Stimulated activated CD8-positive, alpha-beta memory T cell treated with anti-CD3 and anti-CD28 coated beads, Interleukin-2, amount 100 ng/mL, for 1 hour (primary cell): ENCODE results near the gene ZNF69.
"Not testable (repeated sequence)": the region's sequence is repeated elsewhere in the genome, so short reads cannot be mapped to it uniquely, and the experiment has no call there.

Source experiments
- DNase-seq, 2 donors: peaks; one replicate each; pipeline ENCODE4 v3.0.0-alpha.2; 2020; ENCODE audit warnings: low read depth in 2 of 2

Gene ZNF69

GRCh38 chr19:11887611-11888531 lies at the start of gene ZNF69:
TSS of gene ZNF69 (plus strand) at chr19:11887782. CDS start at chr19:11887924, 142 bp downstream.
- peak; percentile 29 to 45 for DNase-seq

GRCh38 chr19:11843722-11844121 lies 43.9 kb upstream of the ZNF69 start:
- no peak for DNase-seq

GRCh38 chr19:11847615-11848014 lies 40.0 kb upstream of the ZNF69 start:
- not testable (repeated sequence) for DNase-seq

- DNase-seq = no peak
These were observed 39.4 kb upstream of the ZNF69 start for GRCh38 chr19:11848200-11848593.

GRCh38 chr19:11848594-11849469 lies 38.8 kb upstream of the ZNF69 start, which contains the start of gene ZNF439:
TSS of gene ZNF439 (plus strand) at chr19:11848726. CDS start at chr19:11848868, 142 bp downstream.
- DNase-seq = peak; percentile 64 to 83

- not testable (repeated sequence) for DNase-seq
These were observed 37.3 kb upstream of the ZNF69 start for GRCh38 chr19:11850289-11850688.

GRCh38 chr19:11853358-11853757 lies 34.2 kb upstream of the ZNF69 start:
- DNase-seq = no peak

- no peak for DNase-seq
These were observed 30.9 kb upstream of the ZNF69 start for GRCh38 chr19:11856596-11857250.

GRCh38 chr19:11860721-11861120 lies 26.9 kb upstream of the ZNF69 start:
- no peak for DNase-seq

GRCh38 chr19:11861301-11861700 lies 26.3 kb upstream of the ZNF69 start:
- DNase-seq = no peak

- not testable (repeated sequence) for DNase-seq
These were observed 19.8 kb upstream of the ZNF69 start for GRCh38 chr19:11867766-11868165.

- no peak for DNase-seq
These were observed 19.4 kb upstream of the ZNF69 start for GRCh38 chr19:11868188-11868587.

GRCh38 chr19:11872624-11873023 lies 15.0 kb upstream of the ZNF69 start:
- no peak for DNase-seq

GRCh38 chr19:11873762-11874161 lies 13.8 kb upstream of the ZNF69 start:
- no peak for DNase-seq

GRCh38 chr19:11879687-11880266 lies 7.8 kb upstream of the ZNF69 start:
- peak in 1 of 2 donors; percentile 5 for DNase-seq

GRCh38 chr19:11880598-11880997 lies 7.0 kb upstream of the ZNF69 start:
- no peak for DNase-seq

GRCh38 chr19:11881151-11881800 lies 6.3 kb upstream of the ZNF69 start:
- peak; percentile 34 to 39 for DNase-seq

- DNase-seq = no peak
These were observed 5.0 kb upstream of the ZNF69 start for GRCh38 chr19:11882606-11883005.

- no peak for DNase-seq
These were observed 360 bp upstream of the ZNF69 start for GRCh38 chr19:11887234-11887610.

- not testable (repeated sequence) for DNase-seq
These were observed 2.3 kb downstream of the ZNF69 start for GRCh38 chr19:11889901-11890300.

- DNase-seq = no peak
These were observed 3.1 kb downstream of the ZNF69 start for GRCh38 chr19:11890634-11891033.
